ENCODE measurements around the gene ZNF267.
"Not testable (repeated sequence)": the region's sequence is repeated elsewhere in the genome, so short reads cannot be mapped to it uniquely, and the experiment has no call there.

DNA sequence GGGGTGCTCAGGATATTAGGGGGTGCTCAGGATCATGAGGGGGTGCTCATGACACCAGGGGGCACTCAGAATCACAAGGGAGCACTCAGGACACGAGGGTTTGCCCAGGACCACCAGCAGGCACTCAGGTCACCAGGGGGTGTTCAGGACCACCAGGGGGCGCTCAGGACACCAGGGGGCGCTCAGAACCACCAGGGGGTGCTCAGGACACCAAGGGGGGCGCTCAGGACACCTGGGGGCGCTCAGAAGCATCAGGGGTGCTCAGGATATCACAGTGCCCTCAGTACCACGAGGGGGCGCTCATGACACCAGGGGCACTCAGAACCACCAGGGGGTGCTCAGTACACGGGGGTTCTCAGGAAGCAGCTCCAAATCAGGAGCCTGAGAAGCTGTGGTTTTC is 82.6 kb downstream of the ZNF267 start:
- not testable (repeated sequence) for TF ChIP-seq POLR2A (IDR thresholded peaks at IDR 0.05)
- peak in 5 of 7 experiments; percentile 12 to 40 (median 27) for TF ChIP-seq CTCF (IDR thresholded peaks at IDR 0.05)

All from body of pancreas (tissue), 4 donors.